Activated CD4-positive, CD25-positive, alpha-beta regulatory T cell treated with anti-CD3 and anti-CD28 coated beads, Interleukin-2, amount 50 U/mL, for 16 hours (primary cell): ENCODE measurements around the gene EFHC1.
"Not testable (repeated sequence)": the region's sequence is repeated elsewhere in the genome, so short reads cannot be mapped to it uniquely, and the experiment has no call there.

Source experiments
- DNase-seq: peaks from one replicate; pipeline ENCODE4 v3.0.0-alpha.2; 2020; ENCODE audit warnings: low read depth, low spot score

Gene EFHC1

GRCh38 chr6:52435345-52435744, 15.2 kb downstream of the EFHC1 start:
- no peak for DNase-seq

- DNase-seq, result no peak
Observed at GRCh38 chr6:52438926-52439325, 18.8 kb downstream of the EFHC1 start.

DNA sequence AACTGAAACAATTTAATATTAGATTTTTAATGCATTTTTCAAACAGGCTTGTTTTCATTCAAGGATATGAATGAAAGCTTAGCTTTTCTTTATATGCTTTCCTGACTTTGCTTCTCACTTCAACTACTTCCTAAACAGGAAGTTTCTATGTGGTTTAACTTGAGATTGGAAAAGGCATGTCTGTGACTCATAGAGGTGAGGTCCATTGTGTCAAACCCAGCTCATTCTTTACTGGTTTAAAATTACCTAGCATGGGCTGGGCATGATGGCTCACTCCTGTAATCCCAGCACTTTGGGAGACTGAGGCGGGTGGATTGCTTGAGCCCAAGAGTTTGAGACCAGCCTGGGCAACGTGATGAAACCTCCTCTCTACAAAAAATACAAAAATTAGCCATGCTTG, 34.4 kb downstream of the EFHC1 start:
- no peak for DNase-seq

- DNase-seq, result no peak
Observed at GRCh38 chr6:52457096-52457495, 37.0 kb downstream of the EFHC1 start.

- DNase-seq, result not testable (repeated sequence)
Observed at GRCh38 chr6:52461194-52461593, 41.1 kb downstream of the EFHC1 start.

- no peak for DNase-seq
Observed at GRCh38 chr6:52474173-52474572, 54.0 kb downstream of the EFHC1 start.

DNA sequence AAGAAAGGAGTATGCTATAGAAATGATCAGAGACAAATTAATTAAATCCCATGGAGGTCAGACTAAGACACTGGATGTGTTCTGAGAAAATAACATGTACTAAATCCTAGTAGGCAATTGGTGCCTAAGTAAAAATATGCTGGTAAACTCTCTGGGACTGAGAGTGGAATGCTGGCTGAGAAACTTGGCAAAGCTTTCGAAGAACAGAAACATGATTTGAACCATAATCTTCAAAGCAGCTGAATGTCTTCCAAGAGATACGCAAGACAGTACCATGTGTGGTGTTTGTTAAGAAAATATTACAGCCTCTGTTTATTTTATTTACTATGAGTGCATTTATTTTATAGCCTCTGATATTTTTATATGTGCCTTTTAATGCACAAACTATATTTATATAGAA, 55.2 kb downstream of the EFHC1 start:
- DNase-seq, result no peak

DNA sequence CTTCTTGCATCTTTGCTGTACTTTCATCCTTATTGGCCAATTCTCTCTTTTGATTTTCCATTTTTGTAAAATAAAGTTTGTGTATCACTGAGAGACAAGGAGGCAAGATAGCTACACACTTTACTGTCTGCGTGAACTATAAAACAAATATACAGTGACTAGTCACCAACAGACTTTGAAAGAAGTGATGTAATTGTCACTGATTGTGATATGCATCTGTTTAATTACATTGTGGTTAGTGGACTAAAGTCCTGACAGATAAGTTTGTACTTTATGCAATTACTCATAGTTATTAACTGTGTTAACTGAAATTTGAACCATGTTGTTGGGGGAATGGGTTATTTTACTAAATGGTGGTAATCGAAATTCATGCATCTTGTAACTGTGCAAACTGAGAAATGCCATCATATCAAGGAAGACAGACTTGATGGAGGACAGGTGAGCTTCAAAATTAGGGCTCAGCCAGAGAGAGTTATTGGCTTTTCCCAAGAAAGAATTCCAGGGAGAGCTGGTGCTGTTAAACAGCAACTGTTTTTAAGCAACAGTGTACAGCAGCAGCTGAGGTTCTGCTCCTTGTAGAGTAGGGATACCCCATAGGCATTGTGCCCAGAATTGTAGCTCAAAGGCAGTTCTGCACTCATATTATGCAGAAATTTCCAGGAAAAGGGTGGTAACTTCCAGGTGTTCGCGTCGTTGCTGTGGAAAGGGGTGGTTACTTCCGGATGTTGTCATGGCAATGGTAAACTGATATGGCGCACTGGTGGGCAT, 62.9 kb downstream of the EFHC1 start:
- DNase-seq, result no peak

DNA sequence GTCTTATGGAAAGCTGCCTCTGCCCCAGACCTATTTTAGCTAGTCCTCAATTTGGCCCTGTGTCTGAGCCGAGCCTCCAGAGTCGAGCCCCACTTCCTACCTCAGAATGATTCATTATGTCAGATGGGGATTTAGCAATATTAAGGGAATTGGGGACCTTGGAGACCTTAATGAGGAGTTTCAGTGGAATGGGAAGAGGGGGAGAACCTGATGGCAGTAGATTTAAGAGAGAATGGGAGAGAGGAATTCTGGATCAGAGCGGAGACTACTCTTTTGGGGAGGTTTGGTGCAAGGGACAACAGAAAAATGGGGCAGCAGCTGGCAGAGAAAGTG, 63.5 kb downstream of the EFHC1 start:
- no peak for DNase-seq

GRCh38 chr6:52489881-52490280, 69.7 kb downstream of the EFHC1 start:
- DNase-seq, result no peak

GRCh38 chr6:52491203-52492069, 71.3 kb downstream of the EFHC1 start:
- no peak for DNase-seq

- DNase-seq, result no peak
Observed at GRCh38 chr6:52493669-52494068, 73.5 kb downstream of the EFHC1 start.

GRCh38 chr6:52494298-52495072, 74.3 kb downstream of the EFHC1 start:
- DNase-seq, result no peak

- DNase-seq, result no peak
Observed at GRCh38 chr6:52495922-52496321, 75.8 kb downstream of the EFHC1 start.

DNA sequence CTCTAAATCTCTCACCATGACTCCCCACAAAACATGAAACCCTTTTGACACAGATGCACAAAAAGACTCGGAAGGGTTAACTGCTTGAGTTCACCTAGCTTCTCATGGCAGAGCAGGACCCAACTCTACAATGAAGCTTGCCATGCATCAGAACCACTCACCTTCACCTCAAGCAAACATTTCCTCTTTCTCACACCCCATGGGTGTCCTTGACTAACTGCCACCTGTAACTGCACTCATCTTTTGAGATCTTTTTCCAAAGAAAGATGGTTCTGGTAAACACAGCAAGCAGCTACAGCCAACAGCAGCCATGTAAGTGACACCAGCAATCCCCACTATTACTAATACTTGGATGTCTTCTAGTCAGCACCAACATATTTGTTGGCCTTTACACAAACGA, 76.5 kb downstream of the EFHC1 start:
- no peak for DNase-seq

DNA sequence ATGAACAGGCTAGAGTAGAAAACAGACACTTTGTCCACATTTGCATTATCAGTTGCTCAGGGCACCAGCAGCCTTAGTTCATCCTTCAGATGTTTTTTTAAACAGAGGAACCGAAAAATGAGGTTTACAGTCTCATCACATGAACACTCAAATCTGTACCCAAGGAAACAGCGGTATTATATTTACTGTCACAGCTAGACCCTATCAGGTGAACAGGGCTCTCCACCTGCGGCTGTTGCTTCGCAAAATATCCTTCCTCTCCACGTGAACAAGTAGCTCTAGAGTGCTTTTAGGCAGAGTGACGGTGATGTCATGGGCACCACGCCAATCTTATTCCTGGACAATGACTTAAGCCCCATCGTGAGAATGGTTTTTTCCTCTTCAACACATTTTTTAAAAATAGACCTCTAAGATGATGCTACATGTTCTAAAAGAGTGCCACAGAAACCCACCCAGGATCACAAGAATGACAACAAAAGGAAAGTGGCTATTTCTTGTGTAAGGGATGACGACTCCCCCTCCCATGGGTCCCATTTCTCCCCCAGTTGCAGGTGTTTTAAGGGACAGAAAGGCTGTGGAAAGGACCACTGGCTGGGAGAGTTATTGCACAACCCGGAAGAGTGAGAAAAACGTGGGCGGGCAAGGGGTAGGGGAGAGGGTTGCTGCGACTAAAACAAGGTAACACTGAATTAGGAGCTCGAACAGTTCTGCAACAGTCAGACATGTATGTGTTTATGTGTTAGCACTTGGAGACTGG, 77.7 kb downstream of the EFHC1 start:
- DNase-seq, result no peak

DNA sequence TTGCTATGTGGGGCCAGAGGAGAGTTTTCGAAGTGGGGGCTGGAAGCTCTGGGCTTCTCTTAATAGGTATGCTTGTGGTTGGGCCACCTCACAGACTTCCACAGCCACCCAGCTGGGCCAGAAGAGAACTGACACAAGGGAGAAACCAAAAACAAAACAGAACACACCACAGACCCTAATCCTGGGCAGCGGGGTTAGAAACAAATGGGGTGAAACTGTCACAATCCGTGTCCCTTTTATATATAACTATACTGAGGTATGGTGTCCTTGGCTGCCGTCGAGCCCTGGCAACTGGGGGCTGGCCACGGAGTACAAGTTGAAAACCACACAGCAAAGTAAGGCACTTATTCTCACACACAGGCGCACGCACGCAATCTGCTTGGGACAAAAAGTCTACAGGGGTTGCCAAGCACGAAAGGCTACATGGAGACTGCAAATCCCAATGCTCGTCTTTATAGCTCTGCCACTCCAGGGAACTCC, 78.4 kb downstream of the EFHC1 start:
- no peak for DNase-seq

- DNase-seq, result no peak
Observed at GRCh38 chr6:52499026-52499425, 78.9 kb downstream of the EFHC1 start.

GRCh38 chr6:52499681-52500236, 79.6 kb downstream of the EFHC1 start:
- DNase-seq, result no peak

DNA sequence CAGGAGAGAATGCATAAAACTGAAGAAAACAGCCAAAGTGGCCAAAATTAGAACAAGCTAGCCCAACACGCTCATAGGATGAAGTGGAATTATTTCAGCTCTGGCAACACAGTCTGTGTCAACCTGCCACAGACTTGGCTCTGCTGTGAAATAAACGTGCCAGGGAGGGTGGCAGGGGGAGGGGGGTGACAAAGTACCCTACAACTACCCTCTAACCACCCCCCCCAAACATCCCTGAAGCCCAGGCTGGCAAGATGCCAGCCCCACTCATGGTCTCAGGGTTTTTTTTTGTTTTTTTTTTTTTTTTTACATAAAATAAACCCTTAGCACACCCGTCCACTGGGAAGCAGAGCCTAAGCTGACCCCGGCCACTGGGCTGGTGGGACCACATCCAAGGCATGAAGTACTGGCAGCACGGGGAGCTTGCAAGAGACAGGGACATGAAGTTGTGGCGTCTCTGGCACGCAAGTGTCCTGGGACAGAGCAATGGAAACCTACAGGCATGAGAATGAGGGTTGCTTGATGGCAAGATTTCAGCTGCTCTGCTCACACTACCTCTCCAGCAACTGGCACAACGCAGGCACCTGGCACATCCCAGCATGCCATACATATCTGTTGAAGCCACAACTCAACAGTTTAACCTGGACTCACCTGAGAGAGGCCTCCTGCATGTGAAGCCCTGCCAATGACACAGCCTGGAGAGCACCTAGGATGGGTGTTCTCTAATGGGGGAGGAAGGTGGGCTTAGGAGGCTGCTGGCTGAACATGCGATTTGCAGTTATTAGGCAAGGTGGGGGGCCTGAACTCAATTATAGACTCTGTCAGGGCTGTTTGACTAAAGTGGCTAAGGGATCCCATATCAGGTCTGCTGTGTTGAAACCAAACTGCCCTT, 80.3 kb downstream of the EFHC1 start:
- no peak for DNase-seq
